Measurements from ENCODE around the gene SEC14L3.

Gene SEC14L3

GRCh38 chr22:30433773-30434172, 38.0 kb downstream of the SEC14L3 start:
- TF ChIP-seq CTCF (IDR thresholded peaks at IDR 0.05; ENCODE audit: borderline replicate concordance, control extremely low read depth, extremely low read depth, insufficient read depth, missing control alignments) = no peak
- in situ Hi-C loops (cut with MboI; ENCODE audit: low sequenced_read_pairs, unreplicated experiment) = no loop called here
- DNase-seq (ENCODE audit: low spot score) = no peak

GRCh38 chr22:30433227-30433626, 38.6 kb downstream of the SEC14L3 start:
- TF ChIP-seq CTCF (IDR thresholded peaks at IDR 0.05; ENCODE audit: borderline replicate concordance, control extremely low read depth, extremely low read depth, insufficient read depth, missing control alignments) = no peak

GRCh38 chr22:30432520-30432919, 39.3 kb downstream of the SEC14L3 start:
- TF ChIP-seq CTCF (IDR thresholded peaks at IDR 0.05; ENCODE audit: borderline replicate concordance, control extremely low read depth, extremely low read depth, insufficient read depth, missing control alignments) = no peak
- DNase-seq (ENCODE audit: low spot score) = no peak
- in situ Hi-C loops (cut with MboI; ENCODE audit: low sequenced_read_pairs, unreplicated experiment) = no loop called here

More at GRCh38 chr22:30433227-30433626, 38.6 kb downstream of the SEC14L3 start:
- in situ Hi-C loops (cut with MboI; ENCODE audit: low sequenced_read_pairs, unreplicated experiment) = no loop called here
- DNase-seq (ENCODE audit: low spot score) = no peak

- in situ Hi-C loops (cut with MboI; ENCODE audit: low sequenced_read_pairs, unreplicated experiment) = no loop called here
- DNase-seq (ENCODE audit: low spot score) = no peak
- TF ChIP-seq CTCF (IDR thresholded peaks at IDR 0.05; ENCODE audit: borderline replicate concordance, control extremely low read depth, extremely low read depth, insufficient read depth, missing control alignments) = no peak
Observed at GRCh38 chr22:30432096-30432495, 39.7 kb downstream of the SEC14L3 start.

GRCh38 chr22:30430933-30431332, 40.9 kb downstream of the SEC14L3 start:
- TF ChIP-seq CTCF (IDR thresholded peaks at IDR 0.05; ENCODE audit: borderline replicate concordance, control extremely low read depth, extremely low read depth, insufficient read depth, missing control alignments) = no peak
- DNase-seq (ENCODE audit: low spot score) = no peak
- in situ Hi-C loops (cut with MboI; ENCODE audit: low sequenced_read_pairs, unreplicated experiment) = no loop called here

- TF ChIP-seq CTCF (IDR thresholded peaks at IDR 0.05; ENCODE audit: borderline replicate concordance, control extremely low read depth, extremely low read depth, insufficient read depth, missing control alignments) = no peak
- DNase-seq (ENCODE audit: low spot score) = no peak
- in situ Hi-C loops (cut with MboI; ENCODE audit: low sequenced_read_pairs, unreplicated experiment) = no loop called here
Observed at GRCh38 chr22:30429887-30430286, 41.9 kb downstream of the SEC14L3 start.

- TF ChIP-seq CTCF (IDR thresholded peaks at IDR 0.05; ENCODE audit: borderline replicate concordance, control extremely low read depth, extremely low read depth, insufficient read depth, missing control alignments) = no peak
- in situ Hi-C loops (cut with MboI; ENCODE audit: low sequenced_read_pairs, unreplicated experiment) = no loop called here
- DNase-seq (ENCODE audit: low spot score) = no peak
Observed at GRCh38 chr22:30427871-30428270, 43.9 kb downstream of the SEC14L3 start.
